GM12878 (cell line): Measurements from ENCODE around the gene RGS16.

Experiments
- BHLHE40 ChIP-seq, 2 experiments: fragments of 450-650 bp in 1 of 2; IDR thresholded peaks; 2 replicates each; pipeline ENCODE4 v1.6.1; 2011 to 2017; ENCODE audit warnings: low read depth in 2 of 2, borderline replicate concordance in 1 of 2, improper control_type of control experiment in 1 of 2, low read length in 1 of 2, mild to moderate bottlenecking in 1 of 2
- CHD2 ChIP-seq: IDR thresholded peaks from 2 replicates; pipeline ENCODE4 v1.6.1; 2011; ENCODE audit warnings: low read depth, low read length, improper control_type of control experiment, borderline replicate concordance
- CTCF ChIP-seq, 3 experiments: IDR thresholded peaks in 2 of 3; conservative IDR thresholded peaks in 1 of 3; 2 replicates each; pipeline ENCODE4 v1.5.1; 2011; ENCODE audit warnings: low read depth in 3 of 3, low read length in 3 of 3, mild to moderate bottlenecking in 3 of 3, control low read depth in 2 of 3, moderate library complexity in 2 of 3, inconsistent platforms in 1 of 3, mixed read lengths in 1 of 3; ENCODE audit not compliant: control insufficient read depth in 2 of 3, insufficient read depth in 1 of 3; ENCODE audit errors: extremely low read depth in 1 of 3
- DPF2 ChIP-seq: fragments of 450-650 bp; IDR thresholded peaks from 2 replicates; pipeline ENCODE4 v1.6.1; 2017; ENCODE audit warnings: mild to moderate bottlenecking
- FOXM1 ChIP-seq: IDR thresholded peaks from 2 replicates; pipeline ENCODE4 v1.6.1; 2012; ENCODE audit warnings: low read depth, mild to moderate bottlenecking, inconsistent platforms, low read length, moderate library complexity
- HDAC2 ChIP-seq: fragments of 200-600 bp; sonication (generic); IDR thresholded peaks from 2 replicates; pipeline ENCODE4 v1.6.1; 2017
- JUND ChIP-seq: IDR thresholded peaks from 2 replicates; pipeline ENCODE4 v1.6.1; 2012; ENCODE audit warnings: low read depth, mild to moderate bottlenecking, low read length, improper control_type of control experiment, moderate library complexity
- NFYA ChIP-seq: IDR thresholded peaks from 2 replicates; pipeline ENCODE4 v1.6.1; 2011; ENCODE audit warnings: low read depth, mild to moderate bottlenecking, low read length, improper control_type of control experiment, borderline replicate concordance
- POLR2A ChIP-seq: IDR thresholded peaks from 2 replicates; pipeline ENCODE4 v1.6.1; 2011; ENCODE audit warnings: low read depth, mild to moderate bottlenecking, low read length
- TCF12 ChIP-seq: IDR thresholded peaks from 2 replicates; pipeline ENCODE4 v1.6.1; 2011; ENCODE audit warnings: low read depth, mild to moderate bottlenecking, low read length
- USF2 ChIP-seq: IDR thresholded peaks from 2 replicates; pipeline ENCODE4 v1.6.1; 2011; ENCODE audit warnings: low read depth, low read length, improper control_type of control experiment, borderline replicate concordance
- ZBED1 ChIP-seq: IDR thresholded peaks from 2 replicates; pipeline ENCODE4 v1.6.1; 2016; ENCODE audit warnings: borderline replicate concordance
- ZNF274 ChIP-seq: IDR thresholded peaks from one replicate; pipeline ENCODE4 v1.8.0; 2011; ENCODE audit not compliant: insufficient read length, insufficient read depth
- TF ChIP-seq, protein P1 (sequence below): fragments of 450-650 bp; IDR thresholded peaks from 2 replicates; pipeline ENCODE4 v1.6.1; 2017; ENCODE audit warnings: mild to moderate bottlenecking, moderate library complexity

- TF ChIP-seq HDAC2 = no peak
- no peak for TF ChIP-seq CTCF (IDR thresholded peaks at IDR 0.05 in 2 of 3, conservative IDR thresholded peaks at IDR 0.05 in 1 of 3; ENCODE audit: control insufficient read depth in 2 of 3, extremely low read depth in 1 of 3, insufficient read depth in 1 of 3, low read depth in 3 of 3, low read length in 3 of 3)
- no peak for TF ChIP-seq NFYA
- no peak for TF ChIP-seq USF2
- no peak for TF ChIP-seq FOXM1
- no peak for TF ChIP-seq BHLHE40 (IDR thresholded peaks at IDR 0.05; ENCODE audit: borderline replicate concordance in 1 of 2, low read depth in 2 of 2, low read length in 1 of 2)
- TF ChIP-seq DPF2 = no peak
- TF ChIP-seq, protein P1, sequence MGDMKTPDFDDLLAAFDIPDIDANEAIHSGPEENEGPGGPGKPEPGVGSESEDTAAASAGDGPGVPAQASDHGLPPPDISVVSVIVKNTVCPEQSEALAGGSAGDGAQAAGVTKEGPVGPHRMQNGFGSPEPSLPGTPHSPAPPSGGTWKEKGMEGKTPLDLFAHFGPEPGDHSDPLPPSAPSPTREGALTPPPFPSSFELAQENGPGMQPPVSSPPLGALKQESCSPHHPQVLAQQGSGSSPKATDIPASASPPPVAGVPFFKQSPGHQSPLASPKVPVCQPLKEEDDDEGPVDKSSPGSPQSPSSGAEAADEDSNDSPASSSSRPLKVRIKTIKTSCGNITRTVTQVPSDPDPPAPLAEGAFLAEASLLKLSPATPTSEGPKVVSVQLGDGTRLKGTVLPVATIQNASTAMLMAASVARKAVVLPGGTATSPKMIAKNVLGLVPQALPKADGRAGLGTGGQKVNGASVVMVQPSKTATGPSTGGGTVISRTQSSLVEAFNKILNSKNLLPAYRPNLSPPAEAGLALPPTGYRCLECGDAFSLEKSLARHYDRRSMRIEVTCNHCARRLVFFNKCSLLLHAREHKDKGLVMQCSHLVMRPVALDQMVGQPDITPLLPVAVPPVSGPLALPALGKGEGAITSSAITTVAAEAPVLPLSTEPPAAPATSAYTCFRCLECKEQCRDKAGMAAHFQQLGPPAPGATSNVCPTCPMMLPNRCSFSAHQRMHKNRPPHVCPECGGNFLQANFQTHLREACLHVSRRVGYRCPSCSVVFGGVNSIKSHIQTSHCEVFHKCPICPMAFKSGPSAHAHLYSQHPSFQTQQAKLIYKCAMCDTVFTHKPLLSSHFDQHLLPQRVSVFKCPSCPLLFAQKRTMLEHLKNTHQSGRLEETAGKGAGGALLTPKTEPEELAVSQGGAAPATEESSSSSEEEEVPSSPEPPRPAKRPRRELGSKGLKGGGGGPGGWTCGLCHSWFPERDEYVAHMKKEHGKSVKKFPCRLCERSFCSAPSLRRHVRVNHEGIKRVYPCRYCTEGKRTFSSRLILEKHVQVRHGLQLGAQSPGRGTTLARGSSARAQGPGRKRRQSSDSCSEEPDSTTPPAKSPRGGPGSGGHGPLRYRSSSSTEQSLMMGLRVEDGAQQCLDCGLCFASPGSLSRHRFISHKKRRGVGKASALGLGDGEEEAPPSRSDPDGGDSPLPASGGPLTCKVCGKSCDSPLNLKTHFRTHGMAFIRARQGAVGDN = no peak
- no peak for TF ChIP-seq TCF12
- TF ChIP-seq ZNF274 = no peak
- TF ChIP-seq ZBED1 = no peak
- no peak for TF ChIP-seq JUND
- no peak for TF ChIP-seq POLR2A
- no peak for TF ChIP-seq CHD2
These were observed 43.7 kb downstream of the RGS16 start for GRCh38 chr1:182560392-182560984.
